NCI-H1694 treated with DMSO at 0.1 percent for 48 hours (cell line): ENCODE results near the gene MAGI2.

Source experiments
- DNase-seq: peaks from one replicate; lab custom pipeline; 2025; lab: John Stamatoyannopoulos, UW

Gene MAGI2

DNA sequence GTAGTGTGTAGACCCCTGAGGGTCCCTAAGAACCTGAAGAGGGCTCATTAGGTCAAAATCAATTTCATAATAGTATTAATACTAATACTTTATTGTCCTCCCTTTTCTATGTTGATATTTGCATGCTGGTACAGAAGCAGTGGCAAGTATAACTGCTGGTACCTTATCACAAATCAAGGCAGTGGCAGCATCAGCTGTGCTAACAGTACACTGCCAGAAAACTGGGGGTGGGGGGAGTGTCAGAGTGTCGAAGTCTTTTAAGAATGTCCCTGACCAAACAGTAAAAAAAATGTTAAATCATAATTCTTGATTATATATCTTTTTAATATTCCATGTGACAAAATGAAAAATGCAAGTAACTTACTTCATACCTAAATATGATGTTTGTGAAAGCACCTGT is 716.9 kb downstream of the MAGI2 start:
- DNase-seq = no peak

DNA sequence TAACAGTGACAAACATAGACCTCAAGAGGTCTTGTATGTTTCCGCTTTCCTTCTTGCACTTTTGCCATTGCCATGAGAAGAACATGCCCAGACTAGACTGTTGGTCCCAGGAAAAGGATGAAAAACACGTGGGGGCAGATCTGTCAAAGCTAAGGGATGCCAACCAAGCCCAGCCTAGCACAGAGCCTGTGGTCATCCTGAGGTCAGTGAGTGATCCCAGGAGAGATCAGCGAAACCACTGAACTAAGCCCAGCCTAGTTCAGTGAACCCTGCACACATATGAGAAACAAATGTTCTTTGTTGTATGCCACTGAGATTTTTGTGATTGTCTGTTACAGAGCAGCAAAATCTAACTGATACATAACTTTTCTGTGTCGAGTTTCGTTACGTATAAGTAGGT is 718.8 kb downstream of the MAGI2 start:
- DNase-seq = no peak

DNA sequence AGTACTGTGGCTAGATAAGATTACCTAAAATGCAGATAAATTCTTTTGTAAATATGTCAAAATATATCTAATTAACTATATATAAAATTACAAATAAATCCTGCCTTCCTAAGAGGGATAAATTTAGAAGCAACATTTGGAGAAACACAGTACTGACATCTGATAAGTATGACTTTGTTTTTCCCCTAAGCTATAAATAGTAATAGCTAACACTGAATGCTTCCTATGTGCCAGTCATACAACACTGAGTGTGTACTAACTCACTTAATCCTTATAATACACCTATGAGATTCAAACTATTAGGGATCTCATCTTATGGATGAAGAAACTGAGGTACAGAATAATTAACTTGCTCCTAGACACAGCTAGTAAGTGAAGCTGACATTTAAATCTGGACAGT is 733.4 kb downstream of the MAGI2 start:
- DNase-seq = no peak

DNA sequence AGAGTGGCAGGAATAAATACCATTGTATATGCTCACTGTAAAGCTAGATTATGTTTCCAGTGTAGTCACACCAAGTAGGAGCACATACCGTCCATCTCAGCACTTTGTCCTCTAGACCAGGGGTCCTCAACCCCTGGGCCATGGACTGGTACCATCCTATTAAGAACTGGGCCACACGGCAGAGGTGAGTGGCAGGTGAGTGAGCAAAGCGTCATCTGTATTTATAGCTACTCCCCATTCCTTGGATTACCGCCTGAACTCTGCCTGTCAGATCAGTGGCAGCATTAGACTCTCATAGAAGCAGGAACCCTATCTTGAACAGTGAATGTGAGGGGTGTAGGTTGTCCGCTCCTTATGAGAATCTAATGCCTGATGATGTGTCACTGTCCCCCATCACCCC is 735.3 kb downstream of the MAGI2 start:
- no peak for DNase-seq

DNA sequence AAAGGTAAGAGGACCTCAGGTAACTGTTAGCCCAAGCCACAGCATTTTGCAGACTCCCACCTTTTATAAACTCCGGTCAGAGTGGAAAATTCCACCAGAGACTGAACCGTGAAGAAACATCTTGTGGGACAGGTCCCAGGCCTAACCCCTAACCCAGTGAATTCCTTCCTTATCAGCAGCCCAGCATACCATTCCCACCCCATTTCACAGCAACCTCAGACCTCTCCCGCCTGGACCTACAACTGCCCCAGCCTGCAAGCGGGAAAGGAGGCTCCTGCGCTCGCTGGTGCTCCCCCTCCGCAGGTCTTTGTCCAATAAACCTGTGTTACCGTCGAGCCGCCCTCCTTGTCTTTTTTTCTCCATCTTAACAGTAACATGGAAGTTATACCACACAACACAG is 736.6 kb downstream of the MAGI2 start:
- no peak for DNase-seq

DNA sequence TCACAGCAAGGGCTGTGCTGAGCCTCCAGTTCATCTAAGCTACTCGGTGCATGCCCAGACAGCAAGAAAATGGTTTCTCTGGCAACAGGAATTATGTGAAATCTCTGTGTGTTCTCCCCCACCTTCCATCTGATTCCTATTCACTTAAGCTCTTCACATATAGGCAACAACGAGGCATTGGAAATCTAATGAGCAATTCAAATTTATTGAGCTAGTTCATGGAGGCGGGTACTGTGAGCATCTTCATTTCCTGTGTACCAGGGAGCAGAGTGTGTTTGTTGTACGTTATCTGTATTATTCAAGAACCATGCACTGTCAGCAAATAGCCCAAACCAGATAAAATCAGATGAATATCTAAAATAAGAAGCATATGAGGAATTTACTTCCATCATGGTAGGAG is 739.1 kb downstream of the MAGI2 start:
- DNase-seq = no peak

DNA sequence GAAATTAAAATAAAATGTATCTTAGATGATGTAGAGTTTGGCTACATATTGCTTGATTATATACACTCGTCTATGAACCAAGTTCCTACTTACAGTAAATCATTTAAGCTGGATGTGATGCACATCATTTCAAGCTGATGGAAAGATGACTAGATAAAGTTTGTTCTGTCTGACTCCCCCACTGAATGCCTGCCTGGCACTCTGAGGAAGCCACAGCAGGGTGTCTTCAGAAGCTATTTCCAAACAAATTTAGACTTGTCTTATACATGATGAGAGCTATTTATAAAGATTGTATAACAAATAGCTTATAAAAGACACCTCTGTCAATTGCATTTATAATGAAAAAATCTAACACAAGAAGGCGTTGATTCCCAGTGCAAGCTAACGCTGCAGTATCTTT is 741.4 kb downstream of the MAGI2 start:
- DNase-seq = no peak

DNA sequence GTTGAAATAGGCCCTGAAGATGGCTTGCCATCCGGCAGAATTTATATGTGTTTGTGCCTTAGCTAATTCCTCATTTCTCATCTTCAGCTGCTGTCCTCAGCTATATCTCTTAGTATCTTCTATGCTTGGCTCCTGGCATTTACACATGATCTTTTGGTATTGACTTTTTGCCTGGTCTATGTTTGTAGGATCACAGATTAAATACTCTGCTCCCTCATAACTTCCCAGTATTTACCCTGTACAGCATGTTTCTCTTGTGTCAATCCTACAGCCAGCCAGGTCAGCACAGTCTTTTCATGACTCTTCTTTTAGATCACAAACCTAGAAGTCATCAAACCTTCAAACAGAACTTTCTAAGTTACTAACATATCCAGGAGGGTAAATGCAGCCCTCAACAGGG is 743.8 kb downstream of the MAGI2 start:
- DNase-seq = no peak

DNA sequence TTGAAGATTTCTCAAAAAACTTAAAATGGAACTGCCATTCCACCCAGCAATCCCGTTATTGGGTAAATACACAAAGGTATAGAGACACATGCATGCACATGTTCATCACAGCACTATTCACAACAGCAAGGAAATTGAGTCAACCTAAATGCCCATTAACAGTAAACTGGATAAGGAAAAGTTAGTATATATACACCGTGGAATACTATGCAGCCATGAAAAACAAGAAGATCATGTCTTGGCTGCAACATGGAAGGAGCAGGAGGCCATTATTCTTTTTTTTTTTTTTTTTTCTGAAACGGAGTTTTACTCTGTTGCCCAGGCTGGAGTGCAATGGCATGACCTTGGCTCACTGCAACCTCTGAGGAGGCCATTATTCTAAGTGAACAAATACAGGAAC is 749.0 kb downstream of the MAGI2 start:
- DNase-seq = no peak

DNA sequence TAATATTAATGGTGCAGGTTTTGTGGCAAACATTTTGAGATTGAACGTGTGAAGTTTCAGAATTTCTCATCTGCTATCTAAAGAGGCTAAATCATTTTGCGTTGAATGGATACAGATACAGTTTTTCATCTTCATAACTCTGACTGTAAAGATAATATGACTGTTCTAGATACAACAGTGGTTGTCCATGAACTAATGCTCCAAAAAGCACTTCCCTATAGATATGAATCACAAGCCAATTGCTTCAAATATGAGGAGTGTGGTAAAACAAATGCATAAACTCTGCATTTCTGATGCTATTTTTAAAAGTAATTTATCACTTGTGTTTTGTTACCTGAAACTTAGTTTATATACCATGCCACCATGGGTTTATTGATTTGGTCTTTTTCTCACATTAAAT is 750.1 kb downstream of the MAGI2 start:
- DNase-seq = no peak

DNA sequence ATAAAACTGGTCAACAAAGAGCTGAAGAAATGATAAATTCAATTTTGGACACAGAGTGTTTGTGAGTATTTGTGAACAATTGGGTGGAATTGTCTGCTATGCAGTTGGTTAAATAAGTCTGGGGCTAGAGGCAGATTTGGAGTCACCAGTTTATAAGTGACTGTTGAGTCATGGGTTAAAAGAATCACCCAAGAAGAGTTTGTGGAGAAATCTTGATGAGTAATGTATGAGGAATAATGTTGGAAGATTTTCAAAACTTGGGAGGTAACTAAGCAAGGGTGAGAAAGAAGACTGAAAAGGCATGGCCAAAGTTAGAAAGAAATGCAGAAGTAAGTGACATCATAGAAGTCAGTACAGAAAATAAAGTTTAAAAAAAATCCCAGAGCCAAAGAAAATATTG is 750.7 kb downstream of the MAGI2 start:
- no peak for DNase-seq

DNA sequence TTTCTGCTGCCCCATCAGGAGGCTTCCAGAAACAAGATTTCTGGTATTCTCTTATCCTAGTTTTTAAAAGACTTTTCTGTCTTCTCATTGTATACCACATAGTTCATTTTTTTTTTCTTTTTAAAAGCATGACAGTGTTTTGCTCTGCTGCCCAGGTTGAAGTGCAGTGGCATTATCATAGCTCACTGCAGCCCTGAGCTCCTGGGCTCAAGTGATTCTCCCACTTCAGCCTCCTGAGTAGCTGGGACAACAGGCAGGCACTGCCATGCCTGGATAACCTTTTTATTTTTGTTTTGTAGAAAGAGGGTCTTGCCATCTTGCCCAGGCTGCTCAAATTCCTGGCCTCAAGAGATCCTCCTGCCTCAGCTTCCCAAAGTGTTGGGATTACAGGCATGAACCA is 757.6 kb downstream of the MAGI2 start:
- no peak for DNase-seq

DNA sequence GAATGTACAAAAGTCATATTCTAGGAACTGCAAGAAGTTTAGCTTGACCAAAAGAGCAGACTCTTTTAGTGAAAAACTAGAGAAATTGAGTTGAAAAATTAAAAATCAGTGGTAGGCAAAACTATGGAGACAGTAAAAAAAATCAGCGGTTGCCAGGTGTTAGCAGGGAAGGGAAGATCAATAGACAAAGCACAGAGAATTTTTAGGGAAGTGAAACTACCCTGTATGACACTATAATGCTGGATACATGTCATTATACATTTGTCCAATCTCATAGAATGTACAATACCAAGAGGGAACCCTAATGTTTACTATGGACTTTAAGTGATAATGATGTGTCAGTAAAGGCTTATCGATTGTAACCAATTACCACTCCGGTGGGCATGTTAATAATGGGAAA is 761.9 kb downstream of the MAGI2 start:
- DNase-seq = no peak

DNA sequence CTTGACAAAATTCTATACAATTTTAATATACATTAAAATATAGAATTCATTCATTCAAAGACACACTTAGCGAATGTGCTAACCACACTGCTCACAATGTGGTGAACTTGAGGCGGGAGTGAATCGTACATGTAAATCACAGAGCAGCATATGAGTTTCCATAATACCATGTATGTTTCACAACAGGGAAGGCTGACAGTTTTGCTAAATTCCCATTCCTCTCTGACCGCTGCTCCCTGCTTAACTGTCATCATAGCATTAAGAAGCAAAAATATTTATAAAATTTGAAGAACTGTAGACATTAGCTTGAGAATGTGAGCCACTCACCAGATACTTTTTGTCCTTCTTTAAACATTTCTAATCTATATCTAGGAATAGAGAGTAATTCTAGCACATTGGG is 763.3 kb downstream of the MAGI2 start:
- no peak for DNase-seq

DNA sequence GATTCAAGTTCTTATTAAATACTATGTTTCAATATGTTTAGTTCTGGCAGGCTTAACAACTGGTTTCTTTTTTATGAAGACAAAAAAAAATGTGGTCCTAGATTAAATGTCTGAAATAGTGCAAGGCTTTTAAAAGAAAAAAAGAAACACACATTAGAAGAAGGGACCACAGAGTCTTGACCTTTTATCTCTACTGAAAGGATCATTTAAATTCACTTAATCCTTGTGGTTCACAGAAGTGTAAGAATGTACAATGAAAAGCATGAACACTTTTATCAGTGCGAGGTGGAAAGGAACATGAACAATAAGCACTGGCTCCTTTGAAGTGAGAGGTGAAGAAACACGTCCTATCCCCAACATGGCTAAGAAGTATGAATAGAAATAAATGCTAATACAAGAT is 765.1 kb downstream of the MAGI2 start:
- DNase-seq = no peak

DNA sequence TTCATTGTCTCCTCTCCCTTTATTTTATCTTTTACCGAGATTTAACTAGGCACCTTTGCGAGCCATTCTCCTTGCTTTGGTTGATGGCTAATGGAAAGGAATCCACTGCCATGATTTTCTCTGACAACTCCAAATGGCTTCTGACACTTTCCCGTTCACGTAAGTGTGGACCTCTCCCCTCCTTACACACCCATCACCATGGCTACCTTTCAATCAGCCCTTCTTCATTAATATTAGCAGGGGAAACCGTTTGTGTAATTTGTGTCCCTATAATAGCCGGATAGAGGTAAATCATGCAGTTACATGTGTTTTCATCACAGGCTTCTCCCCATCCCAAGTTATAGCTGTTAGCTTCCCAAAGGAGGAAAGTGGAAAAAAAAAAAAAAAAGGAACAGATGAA is 767.3 kb downstream of the MAGI2 start:
- no peak for DNase-seq

DNA sequence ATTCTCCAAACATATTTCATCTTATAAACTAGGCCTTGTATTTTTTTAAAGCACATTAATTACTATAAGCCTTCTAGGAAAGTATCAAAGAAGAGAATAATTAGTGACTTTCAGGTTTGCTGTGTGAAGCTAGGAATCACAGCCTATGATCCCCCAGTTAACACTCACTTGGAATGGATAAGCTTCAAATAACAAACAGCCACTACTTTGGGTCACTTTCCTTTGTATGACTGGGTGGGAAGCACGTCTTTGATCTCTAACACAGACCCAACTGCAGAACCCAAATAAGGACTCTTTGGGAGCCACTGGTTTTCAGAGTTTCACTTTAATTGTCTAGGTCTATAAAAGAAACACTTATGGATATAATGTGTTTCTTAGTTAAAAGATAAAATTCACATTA is 769.3 kb downstream of the MAGI2 start:
- no peak for DNase-seq

DNA sequence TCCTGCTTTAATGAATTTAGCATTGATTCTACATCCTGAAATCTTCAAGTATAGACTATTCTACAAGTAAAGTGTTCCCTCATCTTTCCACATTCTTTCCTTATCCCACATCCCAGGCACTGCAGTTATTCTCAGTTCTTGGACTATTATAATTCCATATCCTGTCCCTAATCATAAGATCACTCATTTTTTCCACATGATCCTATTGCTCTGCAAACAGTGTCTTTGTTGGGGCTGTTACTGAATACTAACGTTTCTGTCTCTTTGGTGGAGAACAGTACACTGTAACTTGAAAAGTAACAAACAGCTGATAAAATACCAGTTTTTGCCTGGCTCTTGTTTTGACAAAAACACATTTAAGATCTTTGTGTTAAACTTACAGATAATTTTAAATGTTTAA is 769.9 kb downstream of the MAGI2 start:
- DNase-seq = no peak

DNA sequence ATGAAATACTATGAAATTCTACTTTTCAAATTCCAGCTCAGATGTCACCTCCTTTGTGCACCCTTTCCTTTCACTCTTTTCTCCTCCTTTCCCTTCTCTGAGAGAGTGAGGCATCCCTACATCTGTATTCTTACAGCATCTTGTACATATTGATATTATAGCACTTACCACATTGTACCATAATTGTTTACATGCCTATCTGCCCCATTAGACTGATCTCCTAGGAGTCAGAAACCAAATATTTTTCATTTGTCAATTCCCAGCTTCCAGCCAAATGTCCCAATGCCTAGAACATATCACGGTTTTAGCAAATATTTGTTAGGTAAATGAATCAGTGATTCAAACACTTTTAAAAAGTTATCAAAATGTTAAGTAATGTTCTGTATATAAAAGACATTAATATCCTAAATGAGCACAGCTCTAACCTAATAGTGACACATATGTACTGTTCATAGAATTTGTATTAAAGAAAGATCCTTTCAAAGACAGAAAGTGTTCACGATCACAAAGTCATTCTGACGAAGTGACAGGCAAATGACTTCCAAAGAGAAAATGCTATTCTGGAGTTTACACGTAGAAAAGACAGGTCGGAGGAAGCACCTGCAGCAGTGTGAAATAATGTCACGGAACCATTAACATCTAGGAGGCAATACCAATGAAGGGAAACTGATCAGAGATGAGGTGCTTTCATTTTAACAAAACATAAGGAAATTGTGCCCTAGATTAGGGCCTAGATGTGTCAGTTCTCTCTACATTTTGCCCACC is 774.2 kb downstream of the MAGI2 start:
- DNase-seq = no peak

DNA sequence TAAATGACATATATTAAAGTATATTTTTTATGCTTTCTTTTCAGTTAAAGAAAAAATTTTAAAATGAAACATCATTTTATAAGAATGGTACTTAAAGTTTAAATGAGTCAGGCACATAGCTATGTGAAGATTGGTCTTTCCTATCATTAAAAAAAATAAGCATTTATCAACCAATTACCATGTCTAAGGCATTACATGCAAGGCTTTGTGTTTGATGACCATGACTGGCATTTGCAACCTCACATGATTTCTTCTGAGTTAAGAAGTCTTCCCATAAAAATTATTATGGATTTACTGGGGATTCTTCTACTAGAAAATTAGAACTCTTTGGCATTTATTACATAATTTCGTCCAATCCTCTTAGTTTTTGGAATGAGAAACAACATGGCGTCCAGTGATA is 776.1 kb downstream of the MAGI2 start:
- DNase-seq = no peak

DNA sequence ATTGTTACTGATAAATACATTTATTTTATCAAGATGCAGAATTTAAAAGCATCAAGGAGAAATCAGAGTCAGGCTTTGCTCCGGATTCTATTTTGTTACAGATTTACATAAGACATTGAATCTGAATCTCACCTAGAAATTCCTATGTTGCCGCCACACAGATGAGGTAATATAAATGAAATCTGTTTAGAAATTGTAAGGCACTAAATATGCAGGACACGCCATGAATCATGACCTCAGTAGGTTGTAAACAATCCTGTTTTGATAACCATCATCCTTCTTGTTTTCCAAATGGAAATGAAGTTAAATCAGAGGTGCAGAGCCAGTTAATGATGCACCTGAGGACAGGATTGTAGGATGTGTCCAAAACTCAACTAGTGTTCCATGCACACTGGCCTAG is 778.0 kb downstream of the MAGI2 start:
- no peak for DNase-seq

DNA sequence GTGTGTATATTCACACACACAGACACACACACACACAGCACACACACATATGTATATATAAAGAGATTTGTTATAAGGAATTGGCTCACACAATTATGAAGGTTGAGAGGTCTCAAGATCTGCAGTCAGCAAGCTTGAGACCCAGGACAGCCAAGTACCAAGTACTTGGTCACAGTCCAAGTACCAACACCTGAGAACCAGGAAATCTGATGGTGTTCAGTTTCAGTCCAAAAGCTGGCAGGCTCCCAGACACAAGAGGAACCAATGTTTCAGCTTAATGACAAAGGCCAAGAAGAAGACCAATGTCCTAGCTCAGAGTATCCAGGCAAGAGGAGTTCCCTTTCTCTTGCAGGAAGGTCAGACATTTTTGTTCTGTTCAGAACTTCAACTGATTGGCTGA is 780.2 kb downstream of the MAGI2 start:
- DNase-seq = no peak

DNA sequence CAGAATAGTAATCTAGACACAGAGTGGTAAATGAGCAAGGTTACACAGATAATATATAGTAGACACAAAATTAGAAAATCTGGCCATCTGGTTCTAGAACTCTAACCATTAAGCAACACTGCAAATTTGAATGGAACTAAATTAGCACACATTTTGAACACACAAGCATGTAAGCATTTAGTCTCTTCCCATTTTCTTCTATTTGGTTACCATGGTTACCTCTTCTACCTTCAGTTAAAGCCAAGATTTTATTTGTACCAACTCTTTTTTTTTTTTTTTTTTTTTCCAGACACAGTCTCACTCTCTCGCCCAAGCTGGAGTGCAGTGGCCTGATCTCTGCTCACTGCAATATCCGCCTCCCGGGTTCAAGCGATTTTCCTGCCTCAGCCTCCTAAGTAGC is 790.5 kb downstream of the MAGI2 start:
- DNase-seq = no peak

DNA sequence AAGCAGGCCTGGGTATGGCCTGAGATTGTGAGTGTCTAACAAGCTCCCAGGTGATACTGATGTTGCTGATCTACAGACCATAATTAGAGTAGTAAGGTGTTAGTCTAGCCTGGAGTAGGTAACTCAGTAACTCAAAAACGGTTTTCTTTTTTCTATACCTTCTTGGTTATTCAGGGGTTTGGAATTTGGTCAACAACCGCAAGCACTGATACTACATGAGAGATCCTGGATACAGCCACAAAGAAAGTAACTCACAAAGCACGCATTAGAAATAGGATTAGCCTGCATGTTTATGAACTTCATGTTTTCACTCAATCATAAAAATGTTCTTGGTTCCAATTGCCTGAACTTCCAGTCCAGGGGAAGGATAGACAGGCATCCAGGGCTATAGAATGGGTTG is 803.5 kb downstream of the MAGI2 start:
- no peak for DNase-seq

DNA sequence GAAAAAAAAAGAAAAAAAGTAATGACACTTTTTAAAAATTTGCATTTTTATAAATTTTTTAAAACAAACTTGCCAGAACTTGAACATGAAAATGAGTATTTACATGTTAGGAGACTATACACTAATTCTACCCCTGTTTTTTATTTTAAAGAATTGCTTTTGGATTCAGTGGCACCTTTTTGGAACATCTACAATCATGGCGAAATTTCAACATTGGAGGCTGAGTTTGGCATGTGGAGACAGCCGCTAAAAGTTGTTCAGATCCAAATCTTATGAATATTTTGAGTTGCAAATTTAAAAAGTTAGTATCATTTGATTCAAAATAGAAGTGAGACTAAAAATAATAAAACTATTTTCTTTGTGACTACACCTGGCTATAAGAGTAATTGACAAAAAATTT is 804.2 kb downstream of the MAGI2 start:
- DNase-seq = no peak
